Neural progenitor cell (in vitro differentiated cells): ENCODE results near the gene ATP4A. TPM values are rescaled to one million over a fixed set of nuclear protein-coding genes. Genes with fewer than 3 reads are reported as not detected.
A peak's percentile ranks its signal among the peaks of the same experiment; 100 is the strongest.

ENCODE experiments used
- DNase-seq: peaks from one replicate; pipeline ENCODE4 v3.0.0-alpha.2; 2016; ENCODE audit warnings: low spot score
- H2AFZ ChIP-seq: fragments of 200-600 bp; sonication (generic); replicated peaks from 2 replicates; pipeline ENCODE4 v1.6.1; 2016; ENCODE audit warnings: antibody characterized with exemption
- H3F3A ChIP-seq: fragments of 200-600 bp; sonication (generic); 2 replicates; pipeline ENCODE4 v1.6.1; 2016; ENCODE audit warnings: antibody characterized with exemption, low read depth
- H3K27ac ChIP-seq: fragments of 200-600 bp; sonication (generic); 2 replicates; pipeline ENCODE4 v1.5.1; 2016; ENCODE audit warnings: mild to moderate bottlenecking
- H3K27me3 ChIP-seq: fragments of 200-600 bp; sonication (generic); 2 replicates; pipeline ENCODE4 v1.6.1; 2016; ENCODE audit warnings: mild to moderate bottlenecking, moderate library complexity
- H3K36me3 ChIP-seq: fragments of 200-600 bp; sonication (generic); 2 replicates; pipeline ENCODE4 v1.5.1; 2016
- H3K4me1 ChIP-seq: fragments of 200-600 bp; sonication (generic); 2 replicates; pipeline ENCODE4 v1.6.1; 2016; ENCODE audit warnings: mixed run types
- H3K4me2 ChIP-seq: fragments of 200-600 bp; sonication (generic); 2 replicates; pipeline ENCODE4 v1.6.1; 2016
- H3K4me3 ChIP-seq: fragments of 200-600 bp; sonication (generic); 2 replicates; pipeline ENCODE4 v1.5.1; 2016
- H3K79me2 ChIP-seq: fragments of 200-600 bp; sonication (generic); 2 replicates; pipeline ENCODE4 v1.6.1; 2016; ENCODE audit warnings: low read depth
- H3K9ac ChIP-seq: fragments of 200-600 bp; sonication (generic); 2 replicates; pipeline ENCODE4 v1.6.1; 2016
- H3K9me3 ChIP-seq: fragments of 200-600 bp; sonication (generic); 2 replicates; pipeline ENCODE4 v1.5.1; 2016; ENCODE audit warnings: low read depth
- H4K20me1 ChIP-seq: fragments of 200-600 bp; sonication (generic); 2 replicates; pipeline ENCODE4 v1.6.1; 2016; ENCODE audit warnings: low read depth
- H3K27ac Mint-ChIP-seq: 3 replicates; pipeline ENCODE4 v1.8.0; 2021; ENCODE audit warnings: mixed read lengths
- H3K27me3 Mint-ChIP-seq: 2 replicates; pipeline ENCODE4 v1.8.0; 2022; ENCODE audit warnings: low read depth, mild to moderate bottlenecking, inconsistent platforms, moderate library complexity, mixed read lengths; ENCODE audit not compliant: insufficient read depth
- H3K36me3 Mint-ChIP-seq: 3 replicates; pipeline ENCODE4 v1.8.0; 2021; ENCODE audit warnings: mixed read lengths
- H3K4me1 Mint-ChIP-seq: 3 replicates; pipeline ENCODE4 v1.8.0; 2021; ENCODE audit warnings: mixed read lengths
- H3K4me3 Mint-ChIP-seq: 3 replicates; pipeline ENCODE4 v1.8.0; 2021; ENCODE audit warnings: mild to moderate bottlenecking, moderate library complexity, mixed read lengths
- H3K9me3 Mint-ChIP-seq: 3 replicates; pipeline ENCODE4 v1.8.0; 2020; ENCODE audit warnings: mixed read lengths
- EZH2 ChIP-seq: fragments of 200-600 bp; sonication (generic); IDR thresholded peaks from 2 replicates; pipeline ENCODE4 v1.6.1; 2017; ENCODE audit warnings: antibody characterized with exemption, mild to moderate bottlenecking, moderate library complexity
- EZH2phosphoT487 ChIP-seq: fragments of 200-600 bp; sonication (generic); IDR thresholded peaks from 2 replicates; pipeline ENCODE4 v1.6.1; 2017; ENCODE audit warnings: antibody characterized with exemption
- total RNA-seq: library from RNA; depleted of rRNA; stranded (reverse); fragments of >200 nt; gene quantifications from 2 replicates; pipeline ENCODE4 v1.2.3, GENCODE V29; 2015; ENCODE audit warnings: low replicate concordance
- TF ChIP-seq, protein P1 (sequence below): fragments of 200-600 bp; sonication (generic); IDR thresholded peaks from 2 replicates; pipeline ENCODE4 v1.5.1; 2017; ENCODE audit warnings: antibody characterized with exemption, mild to moderate bottlenecking

ATP4A gene
- total RNA-seq, 1 donor from 2014 or later: not detected

DNA sequence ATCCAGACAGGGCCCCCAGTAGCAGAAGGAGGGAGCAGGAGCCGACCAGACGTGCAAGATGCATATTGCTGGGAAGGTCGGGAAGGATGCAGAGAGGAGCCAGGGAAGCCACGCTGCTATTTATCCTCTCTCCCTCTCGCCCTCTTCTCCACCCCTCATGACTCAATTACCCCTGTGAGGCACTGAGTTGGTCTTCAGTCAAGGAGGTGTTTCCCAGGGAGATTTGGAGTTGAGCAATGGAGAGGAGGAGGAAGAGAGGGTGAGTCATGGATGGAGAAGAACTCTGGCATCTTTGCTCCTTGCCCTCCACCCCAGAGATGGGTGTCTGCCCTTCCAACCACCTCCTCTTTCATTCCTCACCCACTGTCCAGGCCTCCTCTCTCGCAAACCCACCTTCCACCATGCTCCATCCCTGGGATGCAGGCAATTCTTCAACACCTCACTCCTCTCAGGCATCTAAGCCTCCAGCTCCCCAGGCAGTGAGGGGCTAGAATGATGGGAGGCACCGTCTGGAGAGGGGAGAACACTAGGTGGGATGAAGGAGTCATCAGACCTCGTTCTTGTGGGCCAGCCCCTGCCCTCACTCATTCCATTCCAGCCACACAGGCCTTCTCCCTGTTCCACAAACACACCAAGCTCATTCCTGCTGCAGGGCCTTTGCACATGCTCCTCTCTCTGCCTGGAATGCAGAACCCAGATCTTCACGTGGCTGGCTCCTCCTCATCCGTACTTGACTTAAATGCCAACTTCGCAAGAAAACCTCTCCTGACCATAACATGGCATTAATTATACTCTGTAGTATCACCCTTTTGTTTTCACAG lies 35.0 kb downstream of the ATP4A start, which contains the start of gene SBSN:
Gene SBSN (minus strand): TSS at position 94 of the 821 bp plus-strand sequence. CDS start 30 bp downstream, at position 64.
- H4K20me1 ChIP-seq: no peaks in the 10 kb centered on the region
- H3K27me3 ChIP-seq: no peaks in the 10 kb centered on the region
- no peaks in the 10 kb centered on the region for H3K9me3 ChIP-seq
- no peak within 1 kb of the TSS for H3K27ac ChIP-seq
- no peak within 1 kb of the TSS for H3K4me3 ChIP-seq
- peaks cover 9% of the 10 kb centered on the region for H3F3A ChIP-seq
- H3K4me1 ChIP-seq: peaks cover 23% of the 10 kb centered on the region
- no peak within 1 kb of the TSS for H2AFZ ChIP-seq
- no peak for TF ChIP-seq EZH2phosphoT487
- TF ChIP-seq, protein P1, sequence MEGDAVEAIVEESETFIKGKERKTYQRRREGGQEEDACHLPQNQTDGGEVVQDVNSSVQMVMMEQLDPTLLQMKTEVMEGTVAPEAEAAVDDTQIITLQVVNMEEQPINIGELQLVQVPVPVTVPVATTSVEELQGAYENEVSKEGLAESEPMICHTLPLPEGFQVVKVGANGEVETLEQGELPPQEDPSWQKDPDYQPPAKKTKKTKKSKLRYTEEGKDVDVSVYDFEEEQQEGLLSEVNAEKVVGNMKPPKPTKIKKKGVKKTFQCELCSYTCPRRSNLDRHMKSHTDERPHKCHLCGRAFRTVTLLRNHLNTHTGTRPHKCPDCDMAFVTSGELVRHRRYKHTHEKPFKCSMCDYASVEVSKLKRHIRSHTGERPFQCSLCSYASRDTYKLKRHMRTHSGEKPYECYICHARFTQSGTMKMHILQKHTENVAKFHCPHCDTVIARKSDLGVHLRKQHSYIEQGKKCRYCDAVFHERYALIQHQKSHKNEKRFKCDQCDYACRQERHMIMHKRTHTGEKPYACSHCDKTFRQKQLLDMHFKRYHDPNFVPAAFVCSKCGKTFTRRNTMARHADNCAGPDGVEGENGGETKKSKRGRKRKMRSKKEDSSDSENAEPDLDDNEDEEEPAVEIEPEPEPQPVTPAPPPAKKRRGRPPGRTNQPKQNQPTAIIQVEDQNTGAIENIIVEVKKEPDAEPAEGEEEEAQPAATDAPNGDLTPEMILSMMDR: no peak
- peaks cover 12% of the 10 kb centered on the region for H3K4me1 Mint-ChIP-seq
- H3K27ac Mint-ChIP-seq: peak within 1 kb of the TSS; percentile 47
- peak within 1 kb of the TSS; percentile 39 for H3K4me3 Mint-ChIP-seq
- H3K36me3 Mint-ChIP-seq: no peaks in the 10 kb centered on the region
- no peak within 1 kb of the TSS for H3K9ac ChIP-seq
- H3K9me3 Mint-ChIP-seq: no peaks in the 10 kb centered on the region
- H3K4me2 ChIP-seq: no peak within 1 kb of the TSS
- peaks cover 3% of the 10 kb centered on the region for H3K27me3 Mint-ChIP-seq
- H3K79me2 ChIP-seq: no peaks in the 10 kb centered on the region
- no peak for DNase-seq
- no peaks in the 10 kb centered on the region for H3K36me3 ChIP-seq

DNA sequence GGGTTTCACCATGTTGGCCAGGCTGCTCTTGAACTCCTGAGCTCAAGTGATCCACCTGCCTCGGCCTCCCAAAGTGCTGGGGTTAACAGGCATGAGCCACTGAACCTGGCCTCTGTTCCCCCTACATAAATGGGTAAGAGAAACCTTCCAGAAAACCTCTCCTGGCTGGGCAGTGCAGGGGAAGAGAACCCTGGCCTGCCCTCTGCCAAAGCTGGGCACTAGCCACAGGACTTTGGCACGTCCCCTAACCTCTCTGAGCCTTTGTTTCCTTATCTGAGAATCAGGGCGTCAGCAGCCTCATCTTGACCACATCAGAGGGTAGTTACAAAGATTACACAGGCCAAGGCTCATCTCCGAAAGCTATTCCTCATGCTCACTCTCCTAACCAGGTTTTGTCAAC lies 37.6 kb downstream of the ATP4A start:
- no peak overlapping the region for H3K9ac ChIP-seq
- Mint-ChIP-seq H3K27me3 (peaks cover 6% of the 10 kb centered on the region), H3K9me3 (no peaks in the 10 kb centered on the region), H3K36me3 (no peaks in the 10 kb centered on the region), H3K4me1 (peaks cover 20% of the 10 kb centered on the region), H3K4me3 (no peak overlapping the region), H3K27ac (no peak overlapping the region)
- no peaks in the 10 kb centered on the region for H4K20me1 ChIP-seq
- H3F3A ChIP-seq: peaks cover 9% of the 10 kb centered on the region
- H2AFZ ChIP-seq: no peak overlapping the region
- no peaks in the 10 kb centered on the region for H3K27me3 ChIP-seq
- TF ChIP-seq EZH2 (no peak), EZH2phosphoT487 (no peak)
- TF ChIP-seq, protein P1: no peak
- H3K4me2 ChIP-seq: no peak overlapping the region
- H3K27ac ChIP-seq: no peak overlapping the region
- peaks cover 15% of the 10 kb centered on the region for H3K4me1 ChIP-seq
- DNase-seq: no peak
- no peaks in the 10 kb centered on the region for H3K9me3 ChIP-seq
- H3K4me3 ChIP-seq: no peak overlapping the region
- H3K36me3 ChIP-seq: no peaks in the 10 kb centered on the region
- no peaks in the 10 kb centered on the region for H3K79me2 ChIP-seq

DNA sequence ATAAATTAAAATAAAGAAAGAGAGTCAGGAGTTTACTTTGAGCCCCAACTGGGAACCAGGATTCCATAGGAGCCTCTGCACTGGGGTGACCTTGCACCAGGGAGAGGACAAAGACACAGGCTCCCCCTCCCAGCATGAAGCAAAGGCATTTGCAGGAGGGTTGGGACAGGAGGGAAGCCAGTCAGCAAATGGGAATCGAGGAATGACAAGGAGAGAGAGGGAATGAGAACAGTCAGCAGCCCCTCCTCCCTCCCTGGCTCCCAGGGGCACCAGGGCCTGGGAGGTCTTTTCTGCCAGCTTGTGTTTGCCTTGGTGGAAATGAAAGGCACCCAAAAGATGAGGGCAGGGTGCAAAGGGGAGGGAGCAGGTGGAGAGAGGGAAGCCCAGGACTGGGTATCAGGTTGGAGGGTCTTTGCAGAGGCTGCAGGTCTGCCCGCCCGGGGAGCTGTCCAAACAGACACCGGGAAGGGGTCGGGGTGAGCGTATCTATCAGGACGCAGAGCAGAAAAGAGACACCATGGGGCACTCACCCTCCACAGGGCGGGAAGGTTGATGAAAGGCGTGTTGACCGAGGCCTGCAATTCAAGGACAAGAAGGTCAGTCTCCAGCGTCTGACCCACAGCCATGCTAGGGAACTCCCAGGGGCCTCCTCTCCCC lies 39.1 kb downstream of the ATP4A start:
- Histone ChIP-seq H2AFZ (peak overlapping the region; percentile 68), H3F3A (peaks cover 9% of the 10 kb centered on the region), H4K20me1 (no peaks in the 10 kb centered on the region), H3K79me2 (no peaks in the 10 kb centered on the region), H3K27me3 (no peaks in the 10 kb centered on the region), H3K4me2 (peak overlapping the region; percentile 58), H3K4me3 (no peak overlapping the region), H3K36me3 (no peaks in the 10 kb centered on the region), H3K27ac (no peak overlapping the region), H3K9me3 (no peaks in the 10 kb centered on the region), H3K4me1 (peaks cover 15% of the 10 kb centered on the region), H3K9ac (no peak overlapping the region)
- Mint-ChIP-seq H3K4me3 (no peak overlapping the region), H3K36me3 (no peaks in the 10 kb centered on the region), H3K27me3 (peaks cover 6% of the 10 kb centered on the region), H3K4me1 (peaks cover 20% of the 10 kb centered on the region), H3K27ac (no peak overlapping the region), H3K9me3 (no peaks in the 10 kb centered on the region)
- peak; percentile 56 for DNase-seq
- TF ChIP-seq EZH2phosphoT487: no peak
- TF ChIP-seq, protein P1: no peak
- TF ChIP-seq EZH2: no peak
